GM12865 (cell line): ENCODE measurements around the gene SPAG16.
"Not testable (repeated sequence)": the region's sequence is repeated elsewhere in the genome, so short reads cannot be mapped to it uniquely, and the experiment has no call there.

Source experiments
- DNase-seq: peaks from one replicate; pipeline ENCODE4 v3.0.0; 2010; ENCODE audit warnings: low read depth
- H3K4me3 ChIP-seq: 2 replicates; pipeline ENCODE4 v1.5.1; 2011; ENCODE audit warnings: mild to moderate bottlenecking, low read depth, low read length, control low read depth
- CTCF ChIP-seq: IDR thresholded peaks from 2 replicates; pipeline ENCODE4 v1.5.1; 2011; ENCODE audit warnings: low read length, control low read depth, low read depth, inconsistent platforms; ENCODE audit not compliant: insufficient read depth; ENCODE audit errors: missing control alignments

The SPAG16 gene

DNA sequence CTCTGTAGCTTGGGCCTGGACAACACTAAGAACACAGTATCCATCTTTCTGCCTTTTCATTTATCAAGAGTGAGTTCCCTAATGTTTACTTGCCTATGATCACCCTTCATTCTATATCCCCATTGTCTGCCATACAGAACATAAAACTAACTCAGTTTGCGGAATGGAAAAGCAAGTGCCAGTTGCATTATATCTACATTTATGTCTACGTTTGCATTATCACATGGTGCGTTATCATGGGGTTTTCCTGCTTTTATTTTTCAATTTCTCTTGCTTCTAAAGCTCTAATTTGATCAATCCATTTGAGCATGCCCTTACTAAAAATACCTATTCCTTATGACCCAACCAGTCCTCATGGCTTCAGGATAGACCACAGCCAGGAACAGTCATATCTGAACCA, 704.9 kb downstream of the SPAG16 start:
- H3K4me3 ChIP-seq, result no peak overlapping the region
- DNase-seq, result no peak
- TF ChIP-seq CTCF, result no peak

DNA sequence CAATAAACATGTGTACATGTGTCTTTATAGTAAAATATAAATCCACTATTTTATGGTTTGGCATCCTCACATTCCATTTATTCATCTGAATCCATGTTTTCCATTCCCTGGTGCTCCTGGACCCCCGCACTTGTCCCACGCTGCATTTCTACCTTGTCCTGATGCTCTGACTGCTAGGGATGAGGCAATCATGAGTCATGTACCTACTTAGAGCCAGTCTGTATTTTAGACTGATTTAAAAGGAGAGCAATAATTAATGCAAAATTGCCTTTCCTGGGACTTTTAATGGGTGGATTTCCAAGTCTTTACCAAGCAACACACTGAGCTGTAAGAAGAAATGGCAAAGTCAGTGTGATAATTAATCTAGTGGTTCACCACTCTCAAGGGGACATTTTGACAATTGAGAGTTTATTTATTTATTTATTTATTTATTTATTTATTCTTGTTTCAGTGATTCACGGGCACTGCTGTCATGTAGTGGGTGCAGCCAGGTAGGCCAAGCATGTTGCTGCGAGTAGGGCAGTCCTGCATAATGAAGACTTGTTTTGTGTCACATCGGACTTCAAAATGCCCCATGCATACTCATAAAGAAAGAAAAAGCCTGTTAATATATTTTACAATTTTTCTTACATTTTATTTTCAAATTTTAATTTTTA, 707.3 kb downstream of the SPAG16 start:
- no peak for DNase-seq
- H3K4me3 ChIP-seq, result no peak overlapping the region
- TF ChIP-seq CTCF, result no peak

DNA sequence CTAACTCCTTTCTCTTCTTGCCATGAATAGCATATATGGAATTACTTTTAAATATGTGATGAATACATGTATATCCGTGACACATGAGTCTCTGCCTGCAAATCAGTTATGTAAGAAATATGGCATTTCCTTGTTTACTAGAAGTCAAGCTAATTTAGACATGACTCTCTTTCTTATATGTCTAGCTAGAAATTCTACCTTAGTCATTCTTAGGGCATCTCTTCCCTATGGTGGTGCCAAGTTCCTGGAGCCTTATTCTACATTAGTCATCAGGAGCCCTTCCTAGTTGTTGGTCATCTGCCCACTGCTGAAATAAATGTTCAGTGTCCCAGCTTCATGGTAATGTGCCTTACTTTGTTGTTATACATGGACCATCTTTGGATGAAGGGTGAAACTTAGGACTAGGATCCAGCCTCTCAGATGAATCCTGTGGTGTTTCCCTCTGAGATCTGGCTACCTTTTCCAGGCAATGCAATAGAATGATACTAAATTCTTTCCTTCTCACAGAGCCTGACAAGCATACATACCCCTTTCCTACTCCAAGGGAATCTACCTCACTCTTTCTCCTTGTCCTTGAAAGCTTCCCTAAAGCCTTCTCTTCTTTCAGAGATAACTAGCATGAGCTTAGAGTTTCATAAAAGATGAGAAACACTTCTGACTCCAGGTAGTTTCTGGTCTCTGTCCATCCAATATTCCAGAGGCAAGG, 711.3 kb downstream of the SPAG16 start:
- no peak for DNase-seq
- no peak overlapping the region for H3K4me3 ChIP-seq
- no peak for TF ChIP-seq CTCF

DNA sequence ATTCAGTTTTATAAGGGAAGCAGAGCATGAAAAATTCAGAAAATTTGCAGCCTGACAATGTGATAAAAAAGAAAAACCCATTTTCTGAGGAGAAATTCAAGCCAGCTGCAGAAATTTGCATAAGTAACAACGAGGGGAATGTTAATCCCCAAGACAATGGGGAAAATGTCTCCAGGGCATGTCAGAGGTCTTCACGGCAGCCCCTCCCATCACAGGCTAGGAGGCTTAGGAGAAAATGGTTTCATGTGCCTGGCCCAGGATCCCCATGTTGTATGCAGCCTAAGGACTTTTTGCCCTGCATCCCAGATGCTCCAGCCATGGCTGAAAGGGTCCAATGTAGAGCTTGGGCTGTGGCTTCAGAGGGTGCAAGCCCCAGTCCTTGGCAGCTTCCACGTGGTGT, 714.7 kb downstream of the SPAG16 start:
- not testable (repeated sequence) for DNase-seq, H3K4me3 ChIP-seq

DNA sequence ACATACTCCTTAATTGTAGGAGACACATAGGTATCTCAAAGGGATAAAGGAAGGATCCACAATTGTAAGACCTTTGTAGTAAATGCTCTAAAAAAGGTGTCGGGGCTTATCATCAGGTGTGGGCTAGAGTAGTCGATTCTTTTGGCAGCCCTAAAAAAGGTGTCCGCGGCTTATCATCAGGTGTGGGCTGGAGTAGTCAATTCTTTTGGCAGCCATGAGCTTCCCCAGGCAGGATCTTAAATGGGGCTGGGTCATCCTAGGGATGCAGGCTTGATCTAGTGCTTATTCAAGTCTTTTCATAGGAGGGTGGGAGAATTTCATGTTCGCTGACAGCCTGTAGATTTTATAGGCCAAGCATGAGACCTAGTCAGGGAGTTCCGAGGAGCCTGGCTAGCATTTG, 720.2 kb downstream of the SPAG16 start:
- TF ChIP-seq CTCF, result no peak
- DNase-seq, result no peak
- H3K4me3 ChIP-seq, result no peak overlapping the region

GRCh38 chr2:214005337-214005736, 721.1 kb downstream of the SPAG16 start:
- no peak for DNase-seq
- no peak overlapping the region for H3K4me3 ChIP-seq
- TF ChIP-seq CTCF, result no peak

DNA sequence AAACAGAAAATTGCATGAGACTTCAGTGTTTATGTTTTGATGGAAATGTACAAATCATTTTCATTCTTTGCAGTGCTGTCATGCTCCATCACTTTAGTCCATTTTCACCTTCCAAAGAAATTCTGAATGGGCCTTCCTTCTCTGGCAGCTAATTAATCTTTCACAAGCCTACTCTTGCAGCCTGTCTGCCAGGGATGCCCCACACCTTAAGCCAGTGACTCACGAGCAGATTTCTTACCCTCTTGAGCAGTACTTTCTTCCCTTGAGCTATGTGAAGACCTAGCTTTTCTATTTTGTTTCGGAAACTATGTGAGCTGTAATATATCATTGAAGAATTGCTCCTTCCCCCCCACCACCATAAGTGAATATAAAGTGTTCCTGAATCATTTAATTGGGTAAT, 722.3 kb downstream of the SPAG16 start:
- DNase-seq, result no peak
- no peak for TF ChIP-seq CTCF
- H3K4me3 ChIP-seq, result no peak overlapping the region
